ENCODE results near the gene CHST15.

The CHST15 gene

GRCh38 chr10:124025660-124026588 lies 67.5 kb downstream of the CHST15 start:
- no peak for DNase-seq

DNA sequence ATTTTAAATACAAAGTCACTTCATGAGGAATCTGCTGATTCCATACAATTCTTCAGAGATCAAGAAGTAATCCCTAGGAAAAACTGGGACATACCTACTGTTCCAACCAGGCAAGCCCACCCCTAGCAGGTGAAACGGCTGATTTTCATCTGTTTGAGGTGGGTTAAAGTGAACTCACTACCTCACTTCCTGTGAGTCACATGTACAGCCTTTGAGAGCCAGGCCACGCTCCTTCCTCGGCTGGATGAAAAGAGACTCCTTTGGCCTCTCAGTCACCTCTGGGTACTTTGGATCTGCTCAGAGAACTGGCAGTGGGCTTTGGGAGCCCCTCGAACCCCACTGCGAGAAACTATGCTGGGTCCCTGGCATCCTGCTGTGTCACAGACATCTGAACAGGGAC lies 68.2 kb downstream of the CHST15 start:
- no peak for DNase-seq

DNA sequence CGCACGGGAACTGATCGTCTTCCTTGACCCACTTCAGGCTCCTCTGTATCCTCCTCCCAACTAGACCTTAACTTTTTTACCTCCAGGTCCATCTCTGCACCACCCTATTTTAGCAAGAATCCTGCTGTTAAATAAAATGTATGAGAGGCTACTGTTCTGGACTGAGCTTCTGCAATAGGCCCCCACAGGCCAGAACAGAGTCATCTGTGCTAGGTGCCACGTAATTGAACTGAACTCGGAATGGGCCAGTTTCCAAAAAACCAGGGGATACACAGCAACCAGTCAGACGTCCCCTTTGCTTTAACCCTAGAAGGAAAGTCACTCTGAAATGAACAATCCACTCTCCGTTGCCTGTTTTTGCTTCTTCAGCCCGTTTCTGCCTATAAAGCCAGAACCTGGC lies 71.3 kb downstream of the CHST15 start:
- DNase-seq, result no peak

- no peak for DNase-seq
These were observed 72.2 kb downstream of the CHST15 start for GRCh38 chr10:124020981-124021815.

GRCh38 chr10:124019886-124020797 lies 73.3 kb downstream of the CHST15 start:
- DNase-seq, result no peak

GRCh38 chr10:124018886-124019525 lies 74.4 kb downstream of the CHST15 start:
- no peak for DNase-seq

DNA sequence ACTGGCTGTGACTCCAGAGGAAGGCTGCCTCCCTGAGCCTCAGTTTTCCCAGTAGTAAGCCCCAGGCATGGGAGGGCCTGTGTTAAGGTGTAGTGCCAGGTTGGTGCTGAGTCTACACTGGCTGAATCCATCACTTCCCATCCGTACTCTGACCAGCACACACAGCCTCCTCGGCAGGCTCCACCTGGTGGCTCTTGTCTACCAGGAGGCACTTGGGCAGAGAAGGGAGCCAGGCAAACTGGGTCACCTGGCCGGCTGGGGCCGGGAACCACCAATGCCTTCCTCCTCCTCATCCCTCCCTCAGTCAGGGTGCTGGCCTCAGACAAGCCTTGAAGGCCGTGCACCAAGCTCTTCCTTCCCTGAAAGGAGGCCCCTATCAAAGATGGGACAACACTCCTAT lies 75.7 kb downstream of the CHST15 start:
- no peak for DNase-seq

GRCh38 chr10:124016804-124017375 lies 76.5 kb downstream of the CHST15 start:
- no peak for DNase-seq

GRCh38 chr10:124015991-124016390 lies 77.4 kb downstream of the CHST15 start:
- no peak for DNase-seq

- DNase-seq, result no peak
These were observed 78.8 kb downstream of the CHST15 start for GRCh38 chr10:124014416-124015154.

- no peak for DNase-seq
These were observed 79.5 kb downstream of the CHST15 start for GRCh38 chr10:124013916-124014315.

DNA sequence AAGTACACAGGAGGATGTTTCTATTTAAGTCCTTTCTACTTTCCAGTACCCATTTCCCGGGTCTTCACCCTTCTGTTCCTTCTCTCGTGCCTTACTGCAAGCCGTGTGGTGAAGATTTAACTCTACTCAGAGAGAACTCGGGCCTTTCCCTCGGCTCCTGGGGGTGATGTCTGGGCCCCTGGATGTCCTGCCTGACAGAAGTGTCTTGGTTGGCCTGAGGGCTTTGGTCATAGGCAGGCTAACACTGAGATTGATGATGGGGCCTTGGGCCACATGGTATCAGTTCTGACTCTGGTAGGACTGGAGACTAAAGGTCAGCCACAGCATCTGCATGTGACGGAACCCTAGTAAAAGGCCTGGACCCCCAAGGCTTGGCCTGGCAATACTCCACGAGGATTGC lies 80.4 kb downstream of the CHST15 start:
- no peak for DNase-seq

GRCh38 chr10:124012583-124012982 lies 80.8 kb downstream of the CHST15 start:
- no peak for DNase-seq

DNA sequence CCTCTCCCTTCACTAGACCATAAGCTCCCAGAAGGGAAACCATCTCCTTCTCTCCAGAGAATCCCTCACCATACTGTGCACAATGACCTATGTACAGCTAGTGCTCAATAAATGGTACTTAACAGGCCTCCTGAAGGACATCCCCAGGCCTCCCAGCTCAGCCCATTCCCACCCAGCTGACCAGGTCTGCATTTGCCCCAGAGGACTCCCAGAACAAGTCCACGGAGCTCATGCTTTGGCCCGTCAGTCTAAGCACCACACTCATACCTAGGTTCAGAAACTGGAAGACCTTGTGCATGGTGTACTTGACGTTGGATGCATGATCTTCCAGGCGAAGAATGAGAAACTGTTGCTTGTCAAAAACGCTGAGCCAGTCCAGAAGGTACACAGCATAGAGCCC lies 81.3 kb downstream of the CHST15 start:
- DNase-seq, result no peak

DNA sequence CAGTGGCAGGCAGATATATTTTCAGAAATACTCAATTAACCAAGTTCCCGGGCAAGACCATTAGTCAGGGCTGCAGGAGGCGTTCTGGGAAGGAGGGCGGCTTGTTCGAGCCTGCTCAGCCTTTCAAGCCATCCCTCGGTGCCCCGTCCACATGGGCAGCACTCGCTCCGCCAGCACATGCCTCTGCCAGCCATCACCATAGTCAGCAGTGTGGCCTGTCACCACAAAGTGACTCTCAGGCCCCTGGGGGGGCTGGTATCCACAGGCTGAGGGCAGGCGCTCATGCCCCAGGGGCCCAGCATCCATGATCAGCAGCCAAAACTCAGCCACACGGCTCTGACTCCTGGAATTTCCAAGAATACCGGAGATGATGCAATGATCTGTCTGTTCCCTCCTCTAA lies 81.9 kb downstream of the CHST15 start:
- DNase-seq, result no peak

GRCh38 chr10:124010563-124011131 lies 82.8 kb downstream of the CHST15 start:
- DNase-seq, result no peak

DNA sequence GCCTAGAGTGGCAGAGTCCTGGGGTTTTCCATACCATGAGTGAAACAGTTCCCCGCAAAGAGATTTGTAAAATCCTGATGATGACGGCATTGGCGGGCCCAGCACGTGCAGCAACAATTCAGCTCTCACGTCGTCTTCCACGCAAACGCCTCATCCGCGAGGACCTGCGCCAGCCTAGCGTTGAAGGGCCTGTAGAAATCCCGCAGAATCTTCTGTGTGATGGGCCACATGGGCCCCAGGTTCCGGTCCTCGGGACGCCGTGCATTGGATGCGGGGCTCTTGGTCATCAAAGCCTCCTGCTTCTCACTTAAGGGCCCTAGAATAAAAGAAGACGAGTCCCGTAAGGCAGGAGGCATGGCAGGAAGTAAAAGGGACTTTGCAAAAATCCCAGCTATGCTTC lies 83.4 kb downstream of the CHST15 start:
- DNase-seq, result no peak

DNA sequence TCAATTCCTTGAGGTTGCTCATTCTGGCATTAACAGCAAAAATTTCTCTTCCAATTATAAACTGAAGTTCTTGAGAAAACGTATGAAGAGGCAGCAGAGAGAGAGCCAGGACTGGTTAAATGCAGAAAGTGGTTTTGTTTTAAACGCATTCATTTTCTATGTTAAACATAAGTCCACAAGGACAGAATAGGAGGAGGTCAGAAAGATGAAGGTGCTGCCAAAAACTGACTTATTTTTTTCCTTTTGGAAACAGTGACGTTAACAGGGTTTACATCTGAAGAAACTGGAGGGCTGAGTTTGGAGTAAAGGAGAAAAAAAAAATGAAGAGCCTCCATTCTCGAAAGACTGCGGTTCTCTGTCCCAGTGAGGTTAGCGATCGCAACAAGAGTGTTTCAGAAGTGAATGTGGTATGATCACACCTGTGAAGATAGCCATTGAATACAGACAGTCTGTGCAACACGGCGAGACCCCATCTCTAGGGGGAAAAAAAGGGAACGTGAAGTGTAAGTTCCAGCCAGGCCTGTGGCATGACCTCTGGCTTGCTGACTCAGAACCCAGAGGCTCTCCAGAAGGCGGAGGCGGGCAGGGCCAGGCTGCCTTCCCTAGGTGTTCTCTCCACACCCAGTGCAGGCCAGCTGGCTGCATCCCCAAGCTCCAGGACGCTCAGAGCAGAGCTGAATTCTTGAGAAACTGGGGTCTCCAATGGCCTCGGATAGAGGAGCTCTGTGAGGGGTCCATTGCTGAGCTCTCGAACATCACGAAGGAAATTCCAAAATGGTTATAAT lies 84.0 kb downstream of the CHST15 start:
- DNase-seq, result no peak

- no peak for DNase-seq
These were observed 84.7 kb downstream of the CHST15 start for GRCh38 chr10:124008681-124009080.

- DNase-seq, result no peak
These were observed 85.2 kb downstream of the CHST15 start for GRCh38 chr10:124008187-124008586.
